ENCODE measurements around the gene ADPRM.
"Not testable (repeated sequence)": the region's sequence is repeated elsewhere in the genome, so short reads cannot be mapped to it uniquely, and the experiment has no call there.

ADPRM gene

GRCh38 chr17:10726196-10726595, 28.8 kb downstream of the ADPRM start:
- Mint-ChIP-seq H3K9me3 (no peaks in the 10 kb centered on the region), H3K4me1 (peaks cover 22% of the 10 kb centered on the region), H3K27me3 (no peaks in the 10 kb centered on the region), H3K27ac (no peak overlapping the region), H3K36me3 (ENCODE audit: low read depth) (no peaks in the 10 kb centered on the region), H3K4me3 (no peak overlapping the region)
- DNase-seq, result no peak
- ATAC-seq, result no peak

- Mint-ChIP-seq H3K27ac (peak overlapping the region; percentile 24), H3K4me3 (no peak overlapping the region), H3K36me3 (ENCODE audit: low read depth) (no peaks in the 10 kb centered on the region), H3K9me3 (no peaks in the 10 kb centered on the region), H3K4me1 (peaks cover 22% of the 10 kb centered on the region), H3K27me3 (no peaks in the 10 kb centered on the region)
- no peak for DNase-seq
- ATAC-seq, result peak; percentile 68
These were observed 29.8 kb downstream of the ADPRM start for GRCh38 chr17:10727192-10727591.

GRCh38 chr17:10728331-10728892, 31.0 kb downstream of the ADPRM start:
- Mint-ChIP-seq H3K36me3 (ENCODE audit: low read depth) (no peaks in the 10 kb centered on the region), H3K27me3 (no peaks in the 10 kb centered on the region), H3K9me3 (no peaks in the 10 kb centered on the region), H3K4me1 (peaks cover 22% of the 10 kb centered on the region), H3K27ac (no peak overlapping the region), H3K4me3 (no peak overlapping the region)
- no peak for ATAC-seq
- DNase-seq, result no peak

GRCh38 chr17:10729334-10730193, 32.2 kb downstream of the ADPRM start, which contains the start of gene TMEM220:
TSS of gene TMEM220 (minus strand) at chr17:10730023. CDS start at chr17:10729851, 172 bp downstream.
- H3K9me3 Mint-ChIP-seq, result no peaks in the 10 kb centered on the region
- H3K36me3 Mint-ChIP-seq (ENCODE audit: low read depth), result no peaks in the 10 kb centered on the region
- H3K27ac Mint-ChIP-seq, result peak within 1 kb of the TSS; percentile 80
- ATAC-seq, result peak; percentile 70
- peaks cover 22% of the 10 kb centered on the region for H3K4me1 Mint-ChIP-seq
- peak within 1 kb of the TSS; percentile 89 for H3K4me3 Mint-ChIP-seq
- peak; percentile 51 for DNase-seq
- no peaks in the 10 kb centered on the region for H3K27me3 Mint-ChIP-seq

- not testable (repeated sequence) for H3K9me3 Mint-ChIP-seq; ATAC-seq; H3K27me3 Mint-ChIP-seq; H3K36me3 Mint-ChIP-seq (ENCODE audit: low read depth)
- Mint-ChIP-seq H3K4me3 (peak overlapping the region; percentile 89), H3K4me1 (peaks cover 22% of the 10 kb centered on the region), H3K27ac (peak overlapping the region; percentile 80)
- DNase-seq, result peak; percentile 23
These were observed 32.9 kb downstream of the ADPRM start for GRCh38 chr17:10730247-10730646.

GRCh38 chr17:10731408-10731879, 34.0 kb downstream of the ADPRM start:
- DNase-seq, result no peak
- no peak overlapping the region for H3K27ac Mint-ChIP-seq

GRCh38 chr17:10732121-10732520, 34.7 kb downstream of the ADPRM start:
- H3K36me3 Mint-ChIP-seq (ENCODE audit: low read depth); H3K4me3 Mint-ChIP-seq; H3K27ac Mint-ChIP-seq; DNase-seq; H3K27me3 Mint-ChIP-seq; ATAC-seq; H3K9me3 Mint-ChIP-seq: not testable (repeated sequence)
- peaks cover 20% of the 10 kb centered on the region for H3K4me1 Mint-ChIP-seq

More at GRCh38 chr17:10731408-10731879, 34.0 kb downstream of the ADPRM start:
- no peaks in the 10 kb centered on the region for H3K9me3 Mint-ChIP-seq
- no peak for ATAC-seq
- peak overlapping the region; percentile 89 for H3K4me3 Mint-ChIP-seq
- H3K27me3 Mint-ChIP-seq, result no peaks in the 10 kb centered on the region
- peaks cover 22% of the 10 kb centered on the region for H3K4me1 Mint-ChIP-seq
- no peaks in the 10 kb centered on the region for H3K36me3 Mint-ChIP-seq (ENCODE audit: low read depth)

GRCh38 chr17:10733666-10734065, 36.3 kb downstream of the ADPRM start:
- Mint-ChIP-seq H3K9me3 (no peaks in the 10 kb centered on the region), H3K27ac (no peak overlapping the region), H3K4me1 (peaks cover 18% of the 10 kb centered on the region), H3K27me3 (no peaks in the 10 kb centered on the region), H3K4me3 (no peak overlapping the region), H3K36me3 (ENCODE audit: low read depth) (no peaks in the 10 kb centered on the region)
- DNase-seq (no peak), ATAC-seq (no peak)

- Mint-ChIP-seq H3K9me3 (no peaks in the 10 kb centered on the region), H3K36me3 (ENCODE audit: low read depth) (no peaks in the 10 kb centered on the region), H3K27me3 (no peaks in the 10 kb centered on the region), H3K4me1 (peaks cover 14% of the 10 kb centered on the region), H3K27ac (no peak overlapping the region), H3K4me3 (no peak overlapping the region)
- ATAC-seq (no peak), DNase-seq (no peak)
These were observed 37.9 kb downstream of the ADPRM start for GRCh38 chr17:10735251-10735650.

- Mint-ChIP-seq H3K27ac (no peak overlapping the region), H3K4me3 (no peak overlapping the region), H3K36me3 (ENCODE audit: low read depth) (no peaks in the 10 kb centered on the region), H3K9me3 (no peaks in the 10 kb centered on the region), H3K4me1 (peaks cover 9% of the 10 kb centered on the region), H3K27me3 (no peaks in the 10 kb centered on the region)
- DNase-seq, result no peak
- ATAC-seq, result no peak
These were observed 38.4 kb downstream of the ADPRM start for GRCh38 chr17:10735821-10736220.

- H3K9me3 Mint-ChIP-seq, result no peaks in the 10 kb centered on the region
- no peaks in the 10 kb centered on the region for H3K36me3 Mint-ChIP-seq (ENCODE audit: low read depth)
- H3K27ac Mint-ChIP-seq, result no peak overlapping the region
- no peaks in the 10 kb centered on the region for H3K27me3 Mint-ChIP-seq
- DNase-seq, result peak; percentile 39
- peaks cover 6% of the 10 kb centered on the region for H3K4me1 Mint-ChIP-seq
- no peak overlapping the region for H3K4me3 Mint-ChIP-seq
- no peak for ATAC-seq
These were observed 39.8 kb downstream of the ADPRM start for GRCh38 chr17:10737168-10737622.

- DNase-seq, result no peak
- Mint-ChIP-seq H3K27me3 (no peaks in the 10 kb centered on the region), H3K4me1 (peaks cover 6% of the 10 kb centered on the region), H3K36me3 (ENCODE audit: low read depth) (no peaks in the 10 kb centered on the region), H3K9me3 (no peaks in the 10 kb centered on the region), H3K27ac (no peak overlapping the region), H3K4me3 (no peak overlapping the region)
- no peak for ATAC-seq
These were observed 40.3 kb downstream of the ADPRM start for GRCh38 chr17:10737736-10738135.

- Mint-ChIP-seq H3K36me3 (ENCODE audit: low read depth) (no peaks in the 10 kb centered on the region), H3K4me3 (no peak overlapping the region), H3K27me3 (no peaks in the 10 kb centered on the region), H3K4me1 (peaks cover 6% of the 10 kb centered on the region), H3K9me3 (no peaks in the 10 kb centered on the region), H3K27ac (no peak overlapping the region)
- no peak for ATAC-seq
- no peak for DNase-seq
These were observed 41.3 kb downstream of the ADPRM start for GRCh38 chr17:10738521-10739258.

GRCh38 chr17:10739386-10739785, 42.0 kb downstream of the ADPRM start:
- H3K9me3 Mint-ChIP-seq, result no peaks in the 10 kb centered on the region
- no peaks in the 10 kb centered on the region for H3K27me3 Mint-ChIP-seq
- peaks cover 9% of the 10 kb centered on the region for H3K4me1 Mint-ChIP-seq
- ATAC-seq, result peak; percentile 10
- no peak overlapping the region for H3K27ac Mint-ChIP-seq
- no peak for DNase-seq
- no peak overlapping the region for H3K4me3 Mint-ChIP-seq
- H3K36me3 Mint-ChIP-seq (ENCODE audit: low read depth), result no peaks in the 10 kb centered on the region

Measured in activated naive CD8-positive, alpha-beta T cell treated with anti-CD3 and anti-CD28 coated beads, Interleukin-2, amount 50 U/mL, for 24 hours (primary cell).